Right atrium auricular region (tissue), 2 donors: ENCODE data around the gene SLC25A10. TPM values are rescaled to one million over a fixed set of nuclear protein-coding genes. Genes with fewer than 3 reads are reported as not detected.

Source experiments
- DNase-seq: peaks from one replicate; pipeline ENCODE4 v3.0.0-alpha.2; 2019; ENCODE audit warnings: low spot score
- H3K27ac ChIP-seq, 2 donors: fragments of 200-600 bp; sonication (generic); 1 replicate in 1 of 2; 2 replicates in 1 of 2; pipeline ENCODE4 v1.5.1; 2016 to 2019
- H3K27me3 ChIP-seq, 2 donors: fragments of 200-600 bp; sonication (generic); one replicate each; pipeline versions ENCODE4 v1.5.1 to v1.6.0; 2017 to 2019
- H3K36me3 ChIP-seq: fragments of 200-600 bp; sonication (generic); one replicate; pipeline ENCODE4 v1.5.1; 2016
- H3K4me1 ChIP-seq, 2 donors: fragments of 200-600 bp; sonication (generic); one replicate each; pipeline versions ENCODE4 v1.5.1 to v1.6.0; 2017 to 2019
- H3K4me3 ChIP-seq, 2 donors: fragments of 200-600 bp; sonication (generic); 1 replicate in 1 of 2; 2 replicates in 1 of 2; pipeline ENCODE4 v1.5.1; 2017 to 2019; ENCODE audit warnings: mild to moderate bottlenecking in 1 of 2, moderate library complexity in 1 of 2
- H3K9me3 ChIP-seq, 2 donors: fragments of 200-600 bp; sonication (generic); one replicate each; pipeline ENCODE4 v1.5.1; 2019
- total RNA-seq, 2 donors: library from RNA; depleted of rRNA; stranded (reverse); fragments of >200 nt; gene quantifications; one replicate each; pipeline ENCODE4 v1.1.0, GENCODE V29; 2016
- TF ChIP-seq, protein P1 (sequence below), 2 donors: fragments of 200-600 bp; sonication (generic); IDR thresholded peaks; one replicate each; pipeline ENCODE4 v1.5.1; 2019; ENCODE audit warnings: antibody characterized with exemption in 2 of 2

The SLC25A10 gene
- total RNA-seq, 2 donors from 2014 or later: 6.6 to 18.2 TPM

DNA sequence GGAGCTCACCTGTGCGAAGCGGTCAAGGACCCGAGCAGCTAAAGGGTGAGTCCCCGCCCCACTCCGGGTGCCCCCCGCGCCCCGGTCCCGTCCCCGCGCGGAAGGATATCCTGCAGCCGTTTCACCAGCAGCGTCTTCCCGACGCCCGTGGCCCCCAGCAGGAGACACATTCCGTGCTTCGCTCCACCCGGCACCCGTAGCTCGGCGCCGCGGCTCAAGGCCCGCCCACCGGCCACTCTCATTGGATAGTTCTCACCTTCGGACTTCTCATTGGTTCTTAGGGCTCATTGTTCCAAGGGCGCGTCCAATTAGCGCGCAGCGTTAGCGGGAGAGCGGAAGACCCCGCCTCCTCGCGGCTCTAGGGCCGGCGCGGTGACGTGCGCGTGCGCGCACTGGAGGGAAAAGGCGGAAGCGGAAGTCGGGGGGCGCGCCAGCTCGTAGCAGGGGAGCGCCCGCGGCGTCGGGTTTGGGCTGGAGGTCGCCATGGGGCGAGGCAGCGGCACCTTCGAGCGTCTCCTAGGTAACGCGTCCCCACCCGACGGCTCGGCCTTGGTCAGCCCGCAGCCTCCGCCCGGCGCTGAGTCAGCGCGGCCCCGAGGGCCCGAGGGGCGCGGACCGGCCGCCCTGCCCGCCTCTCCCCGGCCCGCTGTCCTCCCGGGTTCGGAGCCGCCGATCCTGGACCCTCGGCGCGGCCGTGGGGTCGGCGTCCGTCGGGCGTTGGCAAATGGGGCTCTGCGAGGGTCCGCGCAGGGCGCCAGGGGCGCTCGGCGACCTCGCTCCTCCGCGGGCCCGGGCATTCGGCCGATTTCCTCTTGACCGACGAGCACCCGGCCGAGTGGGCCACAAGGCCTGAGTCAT is 28.3 kb upstream of the SLC25A10 start, which contains the start of the genes ARL16 and HGS:
Gene ARL16 (minus strand): TSS at position 214 of the 858 bp plus-strand sequence. CDS start 44 bp downstream, at position 170.
Gene HGS (plus strand): TSS at position 428 of the 858 bp plus-strand sequence. CDS start 56 bp downstream, at position 484.
- Histone ChIP-seq H3K27ac (peak within 1 kb of the TSS; percentile 78 to 79), H3K4me1 (peaks cover 0 to 39% of the 10 kb centered on the region in 2 donors), H3K27me3 (no peaks in the 10 kb centered on the region), H3K4me3 (peak within 1 kb of the TSS; percentile 97 to 98), H3K9me3 (no peaks in the 10 kb centered on the region), H3K36me3 (peaks cover 35% of the 10 kb centered on the region)
- TF ChIP-seq, protein P1, sequence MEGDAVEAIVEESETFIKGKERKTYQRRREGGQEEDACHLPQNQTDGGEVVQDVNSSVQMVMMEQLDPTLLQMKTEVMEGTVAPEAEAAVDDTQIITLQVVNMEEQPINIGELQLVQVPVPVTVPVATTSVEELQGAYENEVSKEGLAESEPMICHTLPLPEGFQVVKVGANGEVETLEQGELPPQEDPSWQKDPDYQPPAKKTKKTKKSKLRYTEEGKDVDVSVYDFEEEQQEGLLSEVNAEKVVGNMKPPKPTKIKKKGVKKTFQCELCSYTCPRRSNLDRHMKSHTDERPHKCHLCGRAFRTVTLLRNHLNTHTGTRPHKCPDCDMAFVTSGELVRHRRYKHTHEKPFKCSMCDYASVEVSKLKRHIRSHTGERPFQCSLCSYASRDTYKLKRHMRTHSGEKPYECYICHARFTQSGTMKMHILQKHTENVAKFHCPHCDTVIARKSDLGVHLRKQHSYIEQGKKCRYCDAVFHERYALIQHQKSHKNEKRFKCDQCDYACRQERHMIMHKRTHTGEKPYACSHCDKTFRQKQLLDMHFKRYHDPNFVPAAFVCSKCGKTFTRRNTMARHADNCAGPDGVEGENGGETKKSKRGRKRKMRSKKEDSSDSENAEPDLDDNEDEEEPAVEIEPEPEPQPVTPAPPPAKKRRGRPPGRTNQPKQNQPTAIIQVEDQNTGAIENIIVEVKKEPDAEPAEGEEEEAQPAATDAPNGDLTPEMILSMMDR (IDR thresholded peaks at IDR 0.05): no peak
- peak; percentile 99 for DNase-seq

DNA sequence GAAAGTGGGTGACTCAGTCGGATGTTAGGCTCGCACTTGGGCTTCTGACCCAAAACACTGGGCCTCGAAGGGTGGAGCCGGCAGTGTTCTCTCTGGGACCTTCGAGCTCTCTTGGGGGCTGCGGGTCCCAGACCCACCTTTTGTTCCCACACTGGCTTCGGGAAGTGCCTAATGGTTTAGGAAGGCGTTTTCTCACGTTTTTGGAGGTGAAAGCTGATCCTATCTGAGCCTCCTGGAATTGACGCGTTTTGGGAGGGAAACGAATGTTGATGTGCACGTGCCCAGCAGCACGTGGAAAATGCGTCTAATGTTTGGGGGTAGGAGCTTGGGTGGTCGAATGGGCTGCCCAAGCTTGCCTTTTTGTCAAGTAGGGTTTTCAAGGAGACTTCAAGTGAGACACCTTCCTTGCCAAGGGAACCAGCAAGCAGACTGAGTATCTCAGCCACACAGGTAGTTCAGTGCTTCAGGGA is 27.6 kb upstream of the SLC25A10 start:
- H3K4me3 ChIP-seq: peak overlapping the region; percentile 97 to 98
- no peaks in the 10 kb centered on the region for H3K27me3 ChIP-seq
- peaks cover 42% of the 10 kb centered on the region for H3K36me3 ChIP-seq
- peak; percentile 74 for DNase-seq
- no peaks in the 10 kb centered on the region for H3K9me3 ChIP-seq
- H3K27ac ChIP-seq: peak overlapping the region; percentile 75 to 77
- peaks cover 0 to 39% of the 10 kb centered on the region in 2 donors for H3K4me1 ChIP-seq
- TF ChIP-seq, protein P1 (IDR thresholded peaks at IDR 0.05): no peak

DNA sequence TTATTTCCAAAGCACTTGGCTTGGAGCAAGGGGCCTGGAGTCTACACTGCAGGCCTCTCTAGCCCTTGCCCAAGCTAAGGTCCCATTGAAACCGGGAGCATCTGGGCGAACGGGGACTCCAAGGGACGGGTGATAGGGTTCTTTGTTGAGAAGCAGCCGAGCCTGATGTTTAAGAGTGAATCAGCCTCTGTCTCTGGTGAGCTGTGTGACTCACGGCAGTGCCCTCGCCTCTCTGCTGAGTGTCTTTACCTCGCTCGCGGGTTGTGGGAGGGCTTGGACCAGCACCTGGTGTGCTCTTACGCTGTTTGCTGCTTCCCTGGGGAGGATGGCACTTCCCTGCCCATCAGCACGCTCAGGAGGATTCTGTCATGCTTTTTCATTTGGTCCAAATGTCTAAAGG is 27.0 kb upstream of the SLC25A10 start:
- peak overlapping the region; percentile 97 to 98 for H3K4me3 ChIP-seq
- no peaks in the 10 kb centered on the region for H3K9me3 ChIP-seq
- no peaks in the 10 kb centered on the region for H3K27me3 ChIP-seq
- DNase-seq: no peak
- TF ChIP-seq, protein P1 (IDR thresholded peaks at IDR 0.05): no peak
- H3K4me1 ChIP-seq: peaks cover 0 to 36% of the 10 kb centered on the region in 2 donors
- H3K27ac ChIP-seq: peak overlapping the region in 1 of 2 donors; percentile 75
- peaks cover 48% of the 10 kb centered on the region for H3K36me3 ChIP-seq

DNA sequence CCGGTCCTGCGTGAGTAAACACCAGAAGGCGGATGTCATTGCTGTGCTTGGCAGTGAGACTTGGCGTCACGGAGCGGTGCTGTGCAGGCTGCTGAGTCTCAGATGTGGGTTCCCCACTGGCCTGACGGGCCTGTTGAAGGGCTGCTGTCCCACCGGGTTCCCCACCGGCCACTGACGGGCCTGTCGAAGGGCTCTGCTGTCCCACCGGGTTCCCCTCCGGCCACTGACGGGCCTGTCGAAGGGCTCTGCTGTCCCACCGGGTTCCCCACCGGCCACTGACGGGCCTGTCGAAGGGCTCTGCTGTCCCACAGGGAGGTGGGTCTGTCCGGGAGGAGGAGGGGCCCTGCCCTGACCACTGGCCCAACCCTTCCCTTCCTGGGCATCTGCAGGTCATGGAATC is 25.5 kb upstream of the SLC25A10 start:
- no peak for DNase-seq
- Histone ChIP-seq H3K4me1 (peaks cover 0 to 33% of the 10 kb centered on the region in 2 donors), H3K9me3 (no peaks in the 10 kb centered on the region), H3K36me3 (peaks cover 63% of the 10 kb centered on the region), H3K27ac (no peak overlapping the region), H3K4me3 (no peak overlapping the region), H3K27me3 (no peaks in the 10 kb centered on the region)
- TF ChIP-seq, protein P1 (IDR thresholded peaks at IDR 0.05): no peak

DNA sequence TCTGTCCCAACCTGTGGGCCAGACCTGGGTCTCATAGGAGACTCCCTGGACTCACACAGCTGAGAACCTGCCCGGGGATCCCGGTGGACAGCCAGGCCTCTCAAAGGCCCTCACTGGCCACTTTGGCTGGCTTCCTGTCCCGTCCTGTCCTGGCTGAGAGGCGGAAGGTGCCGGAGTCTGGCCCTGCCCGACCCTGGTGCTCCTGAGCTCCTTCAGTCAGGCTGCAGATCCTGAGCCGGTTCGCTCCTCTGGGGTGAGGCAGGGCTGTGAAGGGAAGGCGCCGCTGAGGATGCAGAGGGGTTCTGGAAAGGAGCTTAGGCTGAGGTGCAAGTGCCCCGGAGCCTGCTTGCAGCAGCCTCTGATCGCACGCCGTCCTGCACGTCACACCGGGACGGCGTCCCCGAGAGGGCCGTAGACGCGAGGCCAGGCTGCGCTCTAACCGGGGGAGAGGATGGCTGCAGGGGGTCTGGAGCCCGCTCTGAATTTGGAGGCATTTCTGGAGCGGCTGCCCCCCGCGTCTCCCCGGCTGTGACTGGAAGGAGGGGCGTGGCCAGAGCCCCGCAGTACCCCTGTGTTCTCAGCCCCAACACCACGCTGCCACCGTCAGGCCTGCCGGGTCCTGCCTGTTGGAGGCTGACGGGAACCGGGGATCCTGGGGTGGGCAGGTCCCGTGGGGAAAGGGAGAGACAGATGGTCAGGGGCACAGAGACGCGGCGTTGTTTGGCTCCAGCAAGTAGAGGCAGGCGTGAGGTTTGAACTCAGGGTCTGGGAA is 24.1 kb upstream of the SLC25A10 start:
- Histone ChIP-seq H3K36me3 (peaks cover 77% of the 10 kb centered on the region), H3K27ac (no peak overlapping the region), H3K9me3 (no peaks in the 10 kb centered on the region), H3K4me3 (no peak overlapping the region), H3K4me1 (peaks cover 0 to 20% of the 10 kb centered on the region in 2 donors), H3K27me3 (no peaks in the 10 kb centered on the region)
- TF ChIP-seq, protein P1 (IDR thresholded peaks at IDR 0.05): no peak
- DNase-seq: no peak
